Tibial nerve (tissue), 3 donors: ENCODE data around the gene PCBD1.

ENCODE experiments used
- CTCF ChIP-seq, 5 experiments: fragments of 200-600 bp in 3 of 5; fragments of 450-650 bp in 2 of 5; sonication (generic) in 3 of 5; IDR thresholded peaks; one replicate each; pipeline ENCODE4 v1.5.1; 2016 to 2019; ENCODE audit warnings: antibody characterized with exemption in 5 of 5, mild to moderate bottlenecking in 3 of 5, moderate library complexity in 2 of 5
- POLR2A ChIP-seq, 2 donors: fragments of 450-650 bp; IDR thresholded peaks; one replicate each; pipeline ENCODE4 v1.6.1; 2017; ENCODE audit warnings: antibody characterized with exemption in 2 of 2, mild to moderate bottlenecking in 2 of 2, moderate library complexity in 2 of 2

- TF ChIP-seq CTCF (IDR thresholded peaks at IDR 0.05) (no peak), POLR2A (IDR thresholded peaks at IDR 0.05) (no peak)
Observed at GRCh38 chr10:70915806-70916205, 27.4 kb upstream of the PCBD1 start.
